Measurements from ENCODE around the gene PUM2.

The PUM2 gene, protein sequence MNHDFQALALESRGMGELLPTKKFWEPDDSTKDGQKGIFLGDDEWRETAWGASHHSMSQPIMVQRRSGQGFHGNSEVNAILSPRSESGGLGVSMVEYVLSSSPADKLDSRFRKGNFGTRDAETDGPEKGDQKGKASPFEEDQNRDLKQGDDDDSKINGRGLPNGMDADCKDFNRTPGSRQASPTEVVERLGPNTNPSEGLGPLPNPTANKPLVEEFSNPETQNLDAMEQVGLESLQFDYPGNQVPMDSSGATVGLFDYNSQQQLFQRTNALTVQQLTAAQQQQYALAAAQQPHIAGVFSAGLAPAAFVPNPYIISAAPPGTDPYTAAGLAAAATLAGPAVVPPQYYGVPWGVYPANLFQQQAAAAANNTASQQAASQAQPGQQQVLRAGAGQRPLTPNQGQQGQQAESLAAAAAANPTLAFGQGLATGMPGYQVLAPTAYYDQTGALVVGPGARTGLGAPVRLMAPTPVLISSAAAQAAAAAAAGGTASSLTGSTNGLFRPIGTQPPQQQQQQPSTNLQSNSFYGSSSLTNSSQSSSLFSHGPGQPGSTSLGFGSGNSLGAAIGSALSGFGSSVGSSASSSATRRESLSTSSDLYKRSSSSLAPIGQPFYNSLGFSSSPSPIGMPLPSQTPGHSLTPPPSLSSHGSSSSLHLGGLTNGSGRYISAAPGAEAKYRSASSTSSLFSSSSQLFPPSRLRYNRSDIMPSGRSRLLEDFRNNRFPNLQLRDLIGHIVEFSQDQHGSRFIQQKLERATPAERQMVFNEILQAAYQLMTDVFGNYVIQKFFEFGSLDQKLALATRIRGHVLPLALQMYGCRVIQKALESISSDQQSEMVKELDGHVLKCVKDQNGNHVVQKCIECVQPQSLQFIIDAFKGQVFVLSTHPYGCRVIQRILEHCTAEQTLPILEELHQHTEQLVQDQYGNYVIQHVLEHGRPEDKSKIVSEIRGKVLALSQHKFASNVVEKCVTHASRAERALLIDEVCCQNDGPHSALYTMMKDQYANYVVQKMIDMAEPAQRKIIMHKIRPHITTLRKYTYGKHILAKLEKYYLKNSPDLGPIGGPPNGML

DNA sequence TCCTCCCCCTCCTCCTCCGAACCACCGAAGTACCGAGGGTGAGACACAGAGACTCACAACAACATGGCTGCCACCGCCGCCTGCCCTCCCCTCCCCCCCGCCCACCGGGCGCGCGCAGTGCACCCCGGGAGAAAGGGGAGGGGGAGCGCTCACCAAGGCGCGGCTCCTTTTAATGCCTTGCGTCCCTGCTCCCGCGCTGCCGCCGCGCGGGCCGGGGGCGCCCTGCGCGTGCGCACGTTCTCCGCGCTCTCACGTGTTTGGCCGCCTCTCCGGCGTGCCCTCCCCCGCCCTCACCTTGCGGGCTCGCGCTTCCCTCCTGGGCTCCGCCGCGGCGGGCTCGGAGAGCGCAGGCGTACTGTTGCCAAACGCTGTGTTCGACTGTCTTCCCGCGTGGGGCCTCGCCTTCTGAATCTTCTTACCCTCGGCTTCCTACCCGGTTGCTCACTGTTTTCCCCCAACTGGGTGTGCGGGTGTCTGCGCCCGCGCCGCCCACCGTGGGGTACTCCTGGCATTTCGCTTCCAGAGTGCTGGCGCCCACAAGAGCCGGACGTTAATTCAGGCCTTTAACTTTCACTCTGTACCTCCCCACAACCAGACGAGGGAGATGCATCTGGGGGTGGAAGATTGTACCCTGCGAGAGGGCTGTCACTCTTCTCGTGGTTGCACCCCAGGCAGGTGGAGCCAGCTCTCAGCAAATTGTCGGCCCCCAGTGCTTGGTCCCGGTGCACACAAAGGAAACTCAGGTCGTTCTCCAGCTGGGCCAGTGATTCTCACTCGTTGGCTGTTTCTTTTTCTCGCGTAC, at the start of gene PUM2:
Gene PUM2 (minus strand): TSS at position 92 of the 802 bp plus-strand sequence. CDS start 23,484 bp downstream, outside the sequence.
- TF ChIP-seq FOXM1 (IDR thresholded peaks at IDR 0.05; ENCODE audit: borderline replicate concordance, low read depth): no peak
- no peak for TF ChIP-seq CREB1 (IDR thresholded peaks at IDR 0.05; ENCODE audit: low read depth)
- TF ChIP-seq CEBPB (IDR thresholded peaks at IDR 0.05): no peak
- TF ChIP-seq TCF12 (IDR thresholded peaks at IDR 0.05; ENCODE audit: low read depth): peak; percentile 49; the same call in 1 of the 2 replicates
- 0 out of 2 replicates have a peak, but pooled peaks have one; percentile 41 for TF ChIP-seq EP300 (IDR thresholded peaks at IDR 0.05; ENCODE audit: borderline replicate concordance)
- TF ChIP-seq ZBTB7A (IDR thresholded peaks at IDR 0.05; ENCODE audit: low read depth): peak; percentile 66; the same call in 1 of the 2 replicates
- TF ChIP-seq, protein P1, sequence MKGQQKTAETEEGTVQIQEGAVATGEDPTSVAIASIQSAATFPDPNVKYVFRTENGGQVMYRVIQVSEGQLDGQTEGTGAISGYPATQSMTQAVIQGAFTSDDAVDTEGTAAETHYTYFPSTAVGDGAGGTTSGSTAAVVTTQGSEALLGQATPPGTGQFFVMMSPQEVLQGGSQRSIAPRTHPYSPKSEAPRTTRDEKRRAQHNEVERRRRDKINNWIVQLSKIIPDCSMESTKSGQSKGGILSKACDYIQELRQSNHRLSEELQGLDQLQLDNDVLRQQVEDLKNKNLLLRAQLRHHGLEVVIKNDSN (IDR thresholded peaks at IDR 0.05): peak; percentile 92
- peak; percentile 87 for TF ChIP-seq YY1 (IDR thresholded peaks at IDR 0.05; ENCODE audit: low read depth)
- TF ChIP-seq NFIC (IDR thresholded peaks at IDR 0.05): peak; percentile 10; the same call in 1 of the 2 replicates
- TF ChIP-seq, protein P2, sequence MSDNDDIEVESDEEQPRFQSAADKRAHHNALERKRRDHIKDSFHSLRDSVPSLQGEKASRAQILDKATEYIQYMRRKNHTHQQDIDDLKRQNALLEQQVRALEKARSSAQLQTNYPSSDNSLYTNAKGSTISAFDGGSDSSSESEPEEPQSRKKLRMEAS (IDR thresholded peaks at IDR 0.05): peak; percentile 96
- peak; percentile 58 for TF ChIP-seq TAF1 (IDR thresholded peaks at IDR 0.05; ENCODE audit: low read depth)
- TF ChIP-seq RAD21 (IDR thresholded peaks at IDR 0.05; ENCODE audit: low read depth): no peak
- TF ChIP-seq, protein P3, sequence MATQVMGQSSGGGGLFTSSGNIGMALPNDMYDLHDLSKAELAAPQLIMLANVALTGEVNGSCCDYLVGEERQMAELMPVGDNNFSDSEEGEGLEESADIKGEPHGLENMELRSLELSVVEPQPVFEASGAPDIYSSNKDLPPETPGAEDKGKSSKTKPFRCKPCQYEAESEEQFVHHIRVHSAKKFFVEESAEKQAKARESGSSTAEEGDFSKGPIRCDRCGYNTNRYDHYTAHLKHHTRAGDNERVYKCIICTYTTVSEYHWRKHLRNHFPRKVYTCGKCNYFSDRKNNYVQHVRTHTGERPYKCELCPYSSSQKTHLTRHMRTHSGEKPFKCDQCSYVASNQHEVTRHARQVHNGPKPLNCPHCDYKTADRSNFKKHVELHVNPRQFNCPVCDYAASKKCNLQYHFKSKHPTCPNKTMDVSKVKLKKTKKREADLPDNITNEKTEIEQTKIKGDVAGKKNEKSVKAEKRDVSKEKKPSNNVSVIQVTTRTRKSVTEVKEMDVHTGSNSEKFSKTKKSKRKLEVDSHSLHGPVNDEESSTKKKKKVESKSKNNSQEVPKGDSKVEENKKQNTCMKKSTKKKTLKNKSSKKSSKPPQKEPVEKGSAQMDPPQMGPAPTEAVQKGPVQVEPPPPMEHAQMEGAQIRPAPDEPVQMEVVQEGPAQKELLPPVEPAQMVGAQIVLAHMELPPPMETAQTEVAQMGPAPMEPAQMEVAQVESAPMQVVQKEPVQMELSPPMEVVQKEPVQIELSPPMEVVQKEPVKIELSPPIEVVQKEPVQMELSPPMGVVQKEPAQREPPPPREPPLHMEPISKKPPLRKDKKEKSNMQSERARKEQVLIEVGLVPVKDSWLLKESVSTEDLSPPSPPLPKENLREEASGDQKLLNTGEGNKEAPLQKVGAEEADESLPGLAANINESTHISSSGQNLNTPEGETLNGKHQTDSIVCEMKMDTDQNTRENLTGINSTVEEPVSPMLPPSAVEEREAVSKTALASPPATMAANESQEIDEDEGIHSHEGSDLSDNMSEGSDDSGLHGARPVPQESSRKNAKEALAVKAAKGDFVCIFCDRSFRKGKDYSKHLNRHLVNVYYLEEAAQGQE (IDR thresholded peaks at IDR 0.05; ENCODE audit: low read depth): no peak
- peak; percentile 64; the same call in 1 of the 2 replicates for TF ChIP-seq EGR1 (IDR thresholded peaks at IDR 0.05)
- TF ChIP-seq TEAD4 (IDR thresholded peaks at IDR 0.05): peak; percentile 11; the same call in 1 of the 2 replicates

DNA sequence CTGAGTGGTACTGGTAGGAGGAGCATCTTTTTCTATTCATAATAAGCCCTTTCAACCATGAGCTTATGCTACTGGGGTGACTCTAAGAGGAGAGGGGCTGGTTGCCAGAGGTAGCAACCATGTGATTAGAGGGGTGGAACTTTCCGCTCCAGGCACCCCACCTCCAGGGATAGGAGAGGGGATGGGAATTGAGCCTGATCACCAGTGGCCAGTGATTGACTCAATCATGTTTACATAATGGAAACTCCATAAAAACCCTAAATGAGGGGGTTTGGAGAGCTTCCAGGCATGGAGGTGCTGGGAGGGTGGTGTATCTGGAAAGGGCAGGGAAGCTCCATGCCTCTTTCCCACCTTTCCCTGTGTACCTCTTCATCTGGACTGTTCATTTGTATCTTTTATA, 49.7 kb upstream of the PUM2 start:
- TF ChIP-seq RAD21 (IDR thresholded peaks at IDR 0.05; ENCODE audit: low read depth) (no peak), TAF1 (IDR thresholded peaks at IDR 0.05; ENCODE audit: low read depth) (no peak), CREB1 (IDR thresholded peaks at IDR 0.05; ENCODE audit: low read depth) (no peak), NFIC (IDR thresholded peaks at IDR 0.05) (no peak), TCF12 (IDR thresholded peaks at IDR 0.05; ENCODE audit: low read depth) (no peak)
- TF ChIP-seq, protein P1 (IDR thresholded peaks at IDR 0.05): no peak
- TF ChIP-seq, protein P2 (IDR thresholded peaks at IDR 0.05): no peak

DNA sequence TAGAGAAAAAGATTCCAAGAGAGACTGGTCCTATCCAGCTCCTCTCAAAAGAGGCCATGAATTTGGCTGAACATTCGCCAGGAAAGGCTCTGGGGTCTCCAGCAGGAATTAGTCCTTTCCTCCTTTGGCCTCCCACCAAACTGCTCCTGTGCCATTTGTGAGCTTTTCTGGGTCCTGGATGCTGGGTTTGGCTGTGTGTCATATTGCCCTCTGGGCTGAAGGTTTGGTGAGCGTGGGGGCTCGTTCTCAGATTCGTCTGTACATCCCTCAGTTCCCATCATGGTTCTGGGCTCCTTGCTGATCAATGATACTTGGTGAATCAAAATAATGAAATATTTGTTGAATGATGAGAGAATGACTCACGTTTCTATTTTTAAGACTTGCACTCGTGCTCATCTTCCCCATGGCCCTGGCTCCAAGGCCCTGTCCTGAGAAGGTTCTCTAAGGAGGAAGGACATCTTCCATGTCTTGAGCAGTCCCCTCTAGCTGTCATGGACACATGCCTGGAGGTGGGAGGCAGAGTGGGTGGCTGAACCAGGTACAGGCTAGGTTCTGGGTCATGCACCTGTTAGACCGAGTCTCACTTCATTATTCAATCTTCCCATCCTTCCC, 48.4 kb upstream of the PUM2 start:
- TF ChIP-seq CEBPB (IDR thresholded peaks at IDR 0.05) (no peak), CREB1 (IDR thresholded peaks at IDR 0.05; ENCODE audit: low read depth) (no peak), FOXM1 (IDR thresholded peaks at IDR 0.05; ENCODE audit: borderline replicate concordance, low read depth) (no peak), YY1 (IDR thresholded peaks at IDR 0.05; ENCODE audit: low read depth) (no peak), EP300 (IDR thresholded peaks at IDR 0.05; ENCODE audit: borderline replicate concordance) (no peak), NFIC (IDR thresholded peaks at IDR 0.05) (no peak), TEAD4 (IDR thresholded peaks at IDR 0.05) (no peak)
- TF ChIP-seq, protein P1 (IDR thresholded peaks at IDR 0.05): no peak

DNA sequence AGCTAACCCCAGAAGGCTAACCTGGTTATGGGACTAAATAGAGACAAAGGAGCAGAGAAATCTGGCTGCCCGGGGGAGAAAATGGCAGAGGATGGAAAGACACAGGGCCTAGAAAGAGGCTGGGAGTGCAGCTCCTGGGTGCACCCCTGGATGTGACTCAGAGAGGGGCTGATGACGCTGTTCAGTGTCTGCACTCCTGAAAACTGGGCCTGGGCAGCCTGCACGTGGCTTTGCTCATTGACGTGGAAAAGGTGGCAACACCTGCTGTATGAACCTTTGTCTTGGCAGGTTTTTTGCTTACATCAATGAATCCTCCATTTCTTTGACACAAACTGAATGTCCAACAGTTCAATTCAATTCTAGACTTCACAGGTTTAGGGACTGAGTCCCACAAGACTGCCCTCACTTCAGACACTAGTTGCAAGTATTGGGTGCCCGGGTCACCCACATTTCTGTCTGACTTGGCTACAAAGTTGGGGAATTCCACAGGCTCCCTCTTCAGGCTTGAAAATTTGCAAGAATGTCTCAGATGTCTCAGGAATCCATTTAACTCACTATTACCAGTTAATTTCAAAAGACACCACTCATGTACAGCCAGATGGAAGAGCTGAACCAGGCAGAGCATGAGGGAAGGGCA, 47.3 kb upstream of the PUM2 start:
- no peak for TF ChIP-seq YY1 (IDR thresholded peaks at IDR 0.05; ENCODE audit: low read depth)
- no peak for TF ChIP-seq ZBTB7A (IDR thresholded peaks at IDR 0.05; ENCODE audit: low read depth)
- TF ChIP-seq, protein P2 (IDR thresholded peaks at IDR 0.05): peak; percentile 41; the same call in 1 of the 2 replicates
- TF ChIP-seq FOXM1 (IDR thresholded peaks at IDR 0.05; ENCODE audit: borderline replicate concordance, low read depth): no peak
- TF ChIP-seq NFIC (IDR thresholded peaks at IDR 0.05): no peak
- TF ChIP-seq, protein P3 (IDR thresholded peaks at IDR 0.05; ENCODE audit: low read depth): no peak
- TF ChIP-seq, protein P1 (IDR thresholded peaks at IDR 0.05): no peak
